Measurements from ENCODE around the gene RNASET2. TPM values are rescaled to one million over a fixed set of nuclear protein-coding genes. Genes with fewer than 3 reads are reported as not detected.

Gene RNASET2
- total RNA-seq, 1 donor from 2014 or later: 28.9 TPM

GRCh38 chr6:166989427-166990032, 33.2 kb upstream of the RNASET2 start:
- H3K9me3 Mint-ChIP-seq: peaks cover 43% of the 10 kb centered on the region

DNA sequence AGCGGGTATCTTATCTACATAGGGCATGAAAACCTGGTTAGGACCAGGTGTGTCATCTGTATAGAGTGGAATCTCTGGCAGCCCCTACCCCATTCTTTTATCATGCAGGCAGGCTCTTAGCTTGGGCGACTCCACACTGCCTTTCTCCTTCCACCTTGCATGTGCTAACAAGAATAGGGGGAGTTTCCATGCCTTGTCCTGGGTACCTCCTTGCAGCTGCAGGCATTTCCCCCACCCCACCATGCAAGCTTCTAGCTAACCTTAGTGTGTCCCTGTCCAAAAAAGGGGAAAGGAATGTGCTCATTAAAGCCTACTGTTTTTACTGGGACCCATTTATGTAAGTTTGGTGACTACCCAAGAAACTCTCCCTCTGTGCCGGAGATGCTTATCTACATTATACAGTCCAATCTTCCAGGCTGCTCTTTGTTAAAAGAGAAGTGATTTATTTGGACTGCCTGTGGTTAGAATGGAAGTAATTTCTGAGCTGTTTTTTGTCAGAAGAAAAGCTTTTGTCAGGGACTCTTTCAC, 32.4 kb upstream of the RNASET2 start:
- Histone ChIP-seq H3K4me3 (no peak overlapping the region), H3F3A (ENCODE audit: low read depth) (peaks cover 7% of the 10 kb centered on the region), H4K20me1 (ENCODE audit: low read depth) (no peaks in the 10 kb centered on the region), H3K4me1 (peaks cover 7% of the 10 kb centered on the region), H3K9me3 (ENCODE audit: low read depth) (no peaks in the 10 kb centered on the region), H3K27me3 (no peaks in the 10 kb centered on the region), H3K27ac (no peak overlapping the region), H3K79me2 (ENCODE audit: low read depth) (peaks cover 28% of the 10 kb centered on the region), H3K36me3 (no peaks in the 10 kb centered on the region), H3K4me2 (peak overlapping the region; percentile 11), H2AFZ (replicated peaks) (no peak overlapping the region), H3K9ac (no peak overlapping the region)
- H3K27me3 Mint-ChIP-seq (ENCODE audit: insufficient read depth, low read depth): peaks cover 2% of the 10 kb centered on the region
- no peaks in the 10 kb centered on the region for H3K4me1 Mint-ChIP-seq
- DNase-seq (ENCODE audit: low spot score): no peak
- peaks cover 40% of the 10 kb centered on the region for H3K36me3 Mint-ChIP-seq
- peaks cover 40% of the 10 kb centered on the region for H3K9me3 Mint-ChIP-seq
- no peak overlapping the region for H3K27ac Mint-ChIP-seq
- H3K4me3 Mint-ChIP-seq: no peak overlapping the region
- TF ChIP-seq EZH2 (IDR thresholded peaks at IDR 0.05) (no peak), EZH2phosphoT487 (IDR thresholded peaks at IDR 0.05) (no peak)
- TF ChIP-seq, protein P1, sequence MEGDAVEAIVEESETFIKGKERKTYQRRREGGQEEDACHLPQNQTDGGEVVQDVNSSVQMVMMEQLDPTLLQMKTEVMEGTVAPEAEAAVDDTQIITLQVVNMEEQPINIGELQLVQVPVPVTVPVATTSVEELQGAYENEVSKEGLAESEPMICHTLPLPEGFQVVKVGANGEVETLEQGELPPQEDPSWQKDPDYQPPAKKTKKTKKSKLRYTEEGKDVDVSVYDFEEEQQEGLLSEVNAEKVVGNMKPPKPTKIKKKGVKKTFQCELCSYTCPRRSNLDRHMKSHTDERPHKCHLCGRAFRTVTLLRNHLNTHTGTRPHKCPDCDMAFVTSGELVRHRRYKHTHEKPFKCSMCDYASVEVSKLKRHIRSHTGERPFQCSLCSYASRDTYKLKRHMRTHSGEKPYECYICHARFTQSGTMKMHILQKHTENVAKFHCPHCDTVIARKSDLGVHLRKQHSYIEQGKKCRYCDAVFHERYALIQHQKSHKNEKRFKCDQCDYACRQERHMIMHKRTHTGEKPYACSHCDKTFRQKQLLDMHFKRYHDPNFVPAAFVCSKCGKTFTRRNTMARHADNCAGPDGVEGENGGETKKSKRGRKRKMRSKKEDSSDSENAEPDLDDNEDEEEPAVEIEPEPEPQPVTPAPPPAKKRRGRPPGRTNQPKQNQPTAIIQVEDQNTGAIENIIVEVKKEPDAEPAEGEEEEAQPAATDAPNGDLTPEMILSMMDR (IDR thresholded peaks at IDR 0.05): no peak

More at GRCh38 chr6:166989427-166990032, 33.2 kb upstream of the RNASET2 start:
- Histone ChIP-seq H3K4me1 (peaks cover 7% of the 10 kb centered on the region), H4K20me1 (ENCODE audit: low read depth) (no peaks in the 10 kb centered on the region), H3K4me3 (no peak overlapping the region), H3K9me3 (ENCODE audit: low read depth) (no peaks in the 10 kb centered on the region), H3K9ac (no peak overlapping the region), H3K27me3 (no peaks in the 10 kb centered on the region), H3K4me2 (no peak overlapping the region), H3K27ac (no peak overlapping the region), H3K36me3 (no peaks in the 10 kb centered on the region), H2AFZ (replicated peaks) (no peak overlapping the region), H3K79me2 (ENCODE audit: low read depth) (peaks cover 35% of the 10 kb centered on the region), H3F3A (ENCODE audit: low read depth) (peaks cover 7% of the 10 kb centered on the region)
- peaks cover 43% of the 10 kb centered on the region for H3K36me3 Mint-ChIP-seq
- H3K27me3 Mint-ChIP-seq (ENCODE audit: insufficient read depth, low read depth): peaks cover 2% of the 10 kb centered on the region
- peak; percentile 9 for DNase-seq (ENCODE audit: low spot score)
- no peak overlapping the region for H3K4me3 Mint-ChIP-seq
- TF ChIP-seq EZH2 (IDR thresholded peaks at IDR 0.05): no peak
- TF ChIP-seq, protein P1 (IDR thresholded peaks at IDR 0.05): peak; percentile 44
- no peak overlapping the region for H3K27ac Mint-ChIP-seq
- no peaks in the 10 kb centered on the region for H3K4me1 Mint-ChIP-seq

- Mint-ChIP-seq H3K36me3 (peaks cover 37% of the 10 kb centered on the region), H3K27me3 (ENCODE audit: insufficient read depth, low read depth) (peaks cover 2% of the 10 kb centered on the region), H3K27ac (no peak overlapping the region), H3K9me3 (peaks cover 39% of the 10 kb centered on the region), H3K4me3 (no peak overlapping the region), H3K4me1 (no peaks in the 10 kb centered on the region)
- Histone ChIP-seq H3K36me3 (no peaks in the 10 kb centered on the region), H3K79me2 (ENCODE audit: low read depth) (peaks cover 22% of the 10 kb centered on the region), H3K4me2 (no peak overlapping the region), H3K9ac (no peak overlapping the region), H4K20me1 (ENCODE audit: low read depth) (no peaks in the 10 kb centered on the region), H3K9me3 (ENCODE audit: low read depth) (no peaks in the 10 kb centered on the region), H3F3A (ENCODE audit: low read depth) (peaks cover 7% of the 10 kb centered on the region), H2AFZ (replicated peaks) (no peak overlapping the region), H3K27ac (no peak overlapping the region), H3K27me3 (no peaks in the 10 kb centered on the region), H3K4me3 (no peak overlapping the region), H3K4me1 (peaks cover 7% of the 10 kb centered on the region)
- TF ChIP-seq EZH2phosphoT487 (IDR thresholded peaks at IDR 0.05) (no peak), EZH2 (IDR thresholded peaks at IDR 0.05) (no peak)
- TF ChIP-seq, protein P1 (IDR thresholded peaks at IDR 0.05): no peak
- no peak for DNase-seq (ENCODE audit: low spot score)
These were observed 31.6 kb upstream of the RNASET2 start for GRCh38 chr6:166987930-166988329.

All from neural progenitor cell (in vitro differentiated cells).